G401 (cell line): Measurements from ENCODE around the gene MFSD2A. TPM values are rescaled to one million over a fixed set of nuclear protein-coding genes. Genes with fewer than 3 reads are reported as not detected.
"Not testable (repeated sequence)": the region's sequence is repeated elsewhere in the genome, so short reads cannot be mapped to it uniquely, and the experiment has no call there.

Experiments
- DNase-seq: peaks from one replicate; pipeline ENCODE4 v3.0.0-alpha.2; 2015; ENCODE audit warnings: low spot score
- in situ Hi-C: cut with HindIII; loops from 2 replicates; pipeline ENCODE4 v1.10.0; 2016; ENCODE audit warnings: low sequenced_read_pairs, mixed read lengths
- total RNA-seq: library from RNA; depleted of rRNA; stranded (reverse); fragments of >200 nt; shearing (Covaris generic); gene quantifications from 2 replicates; pipeline ENCODE4 v1.2.3, GENCODE V29; 2014; rRNA removed

The MFSD2A gene
- total RNA-seq, 1 experiment from 2014 or later: 4.3 TPM

DNA sequence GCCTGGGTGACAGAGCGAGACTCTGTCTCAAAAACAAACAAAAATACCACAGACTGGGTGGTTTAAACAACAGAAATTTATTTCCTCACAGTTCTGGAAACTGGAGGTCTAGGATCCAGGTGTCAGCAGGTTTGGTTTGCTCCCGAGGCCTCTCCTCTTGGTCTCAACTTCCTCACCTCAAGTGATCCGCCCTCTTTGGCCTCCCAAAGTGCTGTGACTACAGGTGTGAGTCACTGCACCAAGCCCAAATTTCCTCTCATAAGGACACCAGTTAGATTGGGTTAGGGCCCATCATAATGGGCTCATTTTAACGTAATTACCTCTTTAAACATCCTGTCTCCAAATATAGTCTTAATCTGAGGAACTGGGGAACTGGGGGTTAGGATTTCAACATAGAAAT is 35.5 kb downstream of the MFSD2A start:
- DNase-seq: no peak
- in situ Hi-C loops: no loop called here

DNA sequence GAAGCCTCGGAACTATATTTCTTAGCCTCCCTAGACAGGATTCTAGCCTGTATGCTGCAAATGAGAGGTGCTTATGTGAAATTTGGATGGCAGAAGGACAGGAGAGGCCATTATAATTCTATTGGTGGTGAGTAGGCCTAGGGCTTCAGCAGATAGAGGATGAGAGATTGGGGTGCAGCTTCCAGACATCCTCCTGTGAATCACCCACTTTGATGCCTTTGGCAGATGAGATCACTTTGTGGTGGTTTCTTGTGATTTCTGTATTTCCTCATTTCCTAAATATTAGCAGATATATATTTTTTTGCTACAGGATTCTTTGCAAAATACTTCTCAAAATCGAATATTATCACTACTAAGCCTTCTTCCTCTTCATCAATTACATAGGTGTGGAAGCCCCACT is 37.3 kb downstream of the MFSD2A start:
- in situ Hi-C loops: no loop called here
- no peak for DNase-seq

DNA sequence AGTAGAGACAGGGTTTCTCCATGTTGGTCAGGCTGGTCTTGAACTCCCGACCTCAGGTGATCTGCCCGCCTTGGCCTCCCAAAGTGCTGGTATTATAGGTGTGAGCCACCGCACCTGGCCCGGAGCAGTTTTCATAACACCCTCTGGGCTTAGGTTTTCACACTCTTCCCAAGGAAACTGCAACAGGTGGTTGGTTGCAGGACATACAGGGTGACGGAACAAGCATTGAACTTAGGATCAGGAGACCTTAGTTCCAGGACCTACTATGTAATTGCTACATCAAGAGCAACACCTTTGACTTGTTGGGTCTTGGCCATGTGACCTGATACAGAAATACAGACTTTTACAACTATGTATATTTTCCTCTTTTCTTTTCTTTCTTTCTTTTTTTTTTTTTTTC is 37.9 kb downstream of the MFSD2A start:
- DNase-seq: no peak
- in situ Hi-C loops: no loop called here

DNA sequence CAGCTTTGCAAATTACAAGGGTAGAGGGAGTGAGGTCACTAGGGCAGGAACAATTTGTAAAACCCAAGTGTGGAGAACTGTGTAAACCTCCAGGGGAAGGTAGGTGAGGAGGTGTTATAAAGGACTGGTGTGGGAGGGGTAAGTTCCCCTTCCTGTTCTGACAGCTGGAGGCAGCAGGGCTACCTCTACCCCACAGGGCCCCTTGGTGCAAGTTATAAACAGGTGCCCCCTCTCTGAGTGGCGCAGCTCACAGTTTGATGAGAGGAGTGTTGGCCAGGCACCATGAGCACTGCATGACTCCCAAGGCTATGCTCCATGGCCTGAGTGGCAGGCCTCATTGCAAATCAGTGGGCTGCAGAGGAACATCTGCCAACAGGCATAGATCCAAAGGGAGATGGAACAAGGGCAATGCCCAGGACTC is 41.0 kb downstream of the MFSD2A start:
- in situ Hi-C loops: no loop called here
- DNase-seq: no peak

- no peak for DNase-seq
- in situ Hi-C loops: no loop called here
Observed at GRCh38 chr1:39996396-39997004, 41.6 kb downstream of the MFSD2A start.

DNA sequence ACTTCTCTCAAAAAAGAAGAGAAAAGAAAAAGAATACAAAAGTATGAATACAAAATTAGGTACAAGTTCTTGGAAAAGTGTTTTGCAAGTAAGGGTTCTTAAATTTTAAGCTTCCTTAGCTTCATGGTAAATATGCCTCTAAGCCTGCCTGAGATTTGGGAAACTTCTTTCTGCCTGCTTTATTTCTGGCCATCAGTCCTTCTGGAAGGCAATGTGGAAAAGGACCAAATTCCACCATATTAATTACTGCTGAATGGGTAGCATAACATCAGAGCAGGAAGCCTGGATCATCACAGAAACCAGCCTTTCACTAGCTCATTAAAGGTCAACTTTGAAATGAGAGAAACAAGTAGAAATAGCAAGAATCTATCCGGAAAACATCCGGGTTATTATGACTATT is 46.5 kb downstream of the MFSD2A start:
- in situ Hi-C loops: no loop called here
- no peak for DNase-seq

- in situ Hi-C loops: no loop called here
- DNase-seq: no peak
Observed at GRCh38 chr1:40003156-40004093, 48.5 kb downstream of the MFSD2A start.

DNA sequence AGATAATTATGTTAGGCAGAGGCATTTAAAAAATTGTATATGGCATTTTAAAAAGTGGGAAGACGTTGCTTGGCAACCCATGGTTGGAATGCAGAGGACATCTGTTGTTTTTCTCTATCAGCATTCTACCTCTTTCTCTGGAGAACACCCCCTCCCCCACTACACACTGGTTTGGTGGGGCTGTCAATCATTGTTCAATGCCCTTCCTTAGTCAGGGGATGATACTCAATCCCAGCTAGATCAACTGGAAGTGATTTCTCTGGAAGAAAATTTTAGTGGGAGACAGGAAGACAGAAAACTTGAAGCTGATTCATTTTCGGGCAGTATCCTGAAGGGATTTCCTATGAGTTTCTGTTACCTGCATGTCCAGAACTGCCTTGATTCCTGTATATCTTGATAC is 49.9 kb downstream of the MFSD2A start:
- no peak for DNase-seq
- in situ Hi-C loops: no loop called here

DNA sequence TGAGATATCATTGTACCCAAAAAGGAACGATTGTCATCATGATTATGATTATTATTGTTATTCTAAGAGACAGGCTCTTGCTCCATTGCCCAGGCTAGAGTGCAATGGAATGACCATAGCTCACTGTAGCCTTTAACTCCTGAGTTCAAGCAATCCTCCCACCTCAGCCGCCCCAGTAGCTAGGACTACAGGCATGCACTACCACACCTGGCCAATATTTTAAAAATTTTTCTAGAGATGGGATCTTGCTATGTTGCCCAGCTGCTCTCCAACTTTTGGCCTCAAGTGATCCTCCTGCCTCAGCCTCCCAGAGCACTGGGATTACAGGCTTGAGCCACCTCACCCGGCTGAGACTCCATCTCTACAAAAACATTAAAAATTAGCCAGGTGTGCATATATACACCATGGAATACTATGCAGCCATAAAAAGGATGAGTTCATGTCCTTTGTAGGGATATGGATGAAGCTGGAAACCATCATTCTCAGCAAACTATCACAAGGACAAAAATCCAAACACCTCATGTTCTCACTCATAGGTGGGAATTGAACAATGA is 52.6 kb downstream of the MFSD2A start:
- DNase-seq, in situ Hi-C loops: not testable (repeated sequence)

DNA sequence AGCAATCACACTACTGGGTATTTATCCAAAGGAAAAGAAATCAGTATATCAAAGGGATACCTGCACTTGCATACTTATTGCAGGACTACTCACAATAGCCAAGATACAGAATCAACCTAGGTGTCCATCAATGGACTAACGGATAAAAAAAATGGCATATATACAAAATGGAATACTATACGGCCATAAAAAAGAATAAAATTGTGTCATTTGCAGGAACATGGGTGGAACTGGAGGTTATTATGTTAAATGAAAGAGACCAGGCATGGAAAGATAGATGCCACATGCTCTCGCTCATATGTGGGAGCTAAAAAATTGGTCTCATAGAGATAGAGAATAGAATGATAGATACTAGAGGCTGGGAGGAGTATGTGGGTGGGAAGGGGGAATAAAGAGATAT is 56.3 kb downstream of the MFSD2A start:
- DNase-seq: no peak
- in situ Hi-C loops: no loop called here

DNA sequence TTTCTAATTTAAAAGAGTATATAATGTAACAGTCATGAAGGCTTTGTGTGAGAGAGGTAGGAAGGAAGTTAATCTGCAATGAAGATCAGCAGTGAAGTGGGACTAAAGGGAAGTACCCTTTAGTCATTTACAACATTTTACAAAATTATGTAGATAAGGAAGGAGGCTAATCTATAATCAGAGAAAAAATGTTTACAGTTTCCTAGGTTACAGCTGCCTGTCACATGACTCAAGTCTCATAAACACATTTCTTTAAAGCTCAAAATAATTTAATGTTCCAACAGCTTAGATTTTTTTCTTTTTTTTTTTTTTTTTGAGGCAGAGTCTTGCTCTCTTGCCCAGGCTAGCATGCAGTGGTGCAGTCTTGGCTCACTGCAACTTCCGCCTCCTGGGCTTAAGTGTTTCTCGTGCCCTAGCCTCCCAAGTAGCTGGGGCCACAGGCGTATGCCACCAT is 59.3 kb downstream of the MFSD2A start:
- no peak for DNase-seq
- in situ Hi-C loops: no loop called here

- no peak for DNase-seq
- in situ Hi-C loops: no loop called here
Observed at GRCh38 chr1:40014812-40015594, 60.1 kb downstream of the MFSD2A start.

GRCh38 chr1:40017951-40018575 is 63.1 kb downstream of the MFSD2A start:
- DNase-seq: no peak

More at GRCh38 chr1:40017951-40018575, 63.1 kb downstream of the MFSD2A start:
- in situ Hi-C loops: no loop called here

Other genes with a start within 250 kb of the MFSD2A start
- 80.4 and 86.0 TPM in 2 replicates for gene PPIE, start 216.3 kb upstream of the MFSD2A start, total RNA-seq
- gene OXCT2, start 183.8 kb upstream of the MFSD2A start, total RNA-seq: not detected in 2 replicates
- 1.4 and 1.8 TPM in 2 replicates for gene BMP8B, start 166.3 kb upstream of the MFSD2A start, total RNA-seq
- 71.8 and 83.3 TPM in 2 replicates for gene TRIT1, start 71.6 kb upstream of the MFSD2A start, total RNA-seq
- gene MYCL, start 53.2 kb upstream of the MFSD2A start, total RNA-seq: 8.2 and 11.3 TPM in 2 replicates
- 135 and 183 TPM in 2 replicates for gene CAP1, start 85.6 kb downstream of the MFSD2A start, total RNA-seq
- 181 and 227 TPM in 2 replicates for gene PPT1, start 142.1 kb downstream of the MFSD2A start, total RNA-seq
- 9.4 and 10.4 TPM in 2 replicates for gene RLF, start 206.2 kb downstream of the MFSD2A start, total RNA-seq